H1 (cell line): ENCODE measurements around the gene NUSAP1. TPM values are rescaled to one million over a fixed set of nuclear protein-coding genes. Genes with fewer than 3 reads are reported as not detected.

ENCODE experiments used
- CTCF ChIA-PET: fragments of 300-600 bp; sonication (Branson Sonifier 250); formaldehyde crosslinking; loops from one replicate; lab custom pipeline; 2021; ENCODE audit not compliant: partially characterized antibody; lab: Charles Lee
- POLR2A ChIA-PET: fragments of 300-600 bp; sonication (Branson Sonifier 250); formaldehyde crosslinking; loops from one replicate; lab custom pipeline; 2021; ENCODE audit warnings: inconsistent platforms; ENCODE audit not compliant: partially characterized antibody; lab: Charles Lee
- DNase-seq, 2 experiments: peaks; one replicate each; pipeline versions ENCODE4 v3.0.0 to v3.0.0-alpha.2; 2010 to 2022; ENCODE audit warnings: low spot score in 2 of 2, low read depth in 1 of 2, mixed read lengths in 1 of 2
- FAIRE-seq: peaks from 2 replicates; lab custom pipeline; 2011; peaks lifted over from hg19 to GRCh38; lab: Jason Lieb, UNC
- H2AFZ ChIP-seq: 2 replicates; pipeline ENCODE4 v1.8.1; 2012; ENCODE audit warnings: low read length, inconsistent platforms
- H2AK5ac ChIP-seq: 2 replicates; pipeline ENCODE4 v1.6.1; 2013; ENCODE audit warnings: low read depth, low read length
- H2BK120ac ChIP-seq: replicated peaks from 2 replicates; pipeline ENCODE3; 2013; ENCODE audit warnings: low read depth, low read length, inconsistent platforms
- H2BK12ac ChIP-seq: 2 replicates; pipeline ENCODE4 v1.6.1; 2013; ENCODE audit warnings: low read depth, low read length
- H2BK15ac ChIP-seq: 2 replicates; pipeline ENCODE4 v1.6.1; 2013; ENCODE audit warnings: low read length
- H2BK20ac ChIP-seq: 2 replicates; pipeline ENCODE4 v1.6.1; 2013; ENCODE audit warnings: low read length
- H2BK5ac ChIP-seq: 2 replicates; pipeline ENCODE4 v1.6.1; 2013; ENCODE audit warnings: low read depth, low read length
- H3K14ac ChIP-seq: 2 replicates; pipeline ENCODE4 v1.6.1; 2013; ENCODE audit warnings: inconsistent platforms; ENCODE audit not compliant: insufficient read length
- H3K18ac ChIP-seq: 2 replicates; pipeline ENCODE4 v1.6.1; 2013; ENCODE audit warnings: low read length; ENCODE audit errors: extremely low read depth
- H3K23ac ChIP-seq: 2 replicates; pipeline ENCODE4 v1.6.1; 2013; ENCODE audit warnings: inconsistent platforms; ENCODE audit not compliant: insufficient read length
- H3K23me2 ChIP-seq: 2 replicates; pipeline ENCODE4 v1.6.1; 2013; ENCODE audit warnings: low read depth, low read length
- H3K27ac ChIP-seq: 2 replicates; pipeline ENCODE4 v1.6.1; 2011; ENCODE audit warnings: low read depth, low read length, inconsistent platforms
- H3K27me3 ChIP-seq, 4 experiments: replicated peaks in 1 of 4; 1 replicate in 1 of 4; 2 replicates in 3 of 4; pipeline versions ENCODE4 v1.6.1 to v1.8.1; 2011 to 2013; ENCODE audit warnings: low read length in 3 of 4, mild to moderate bottlenecking in 3 of 4, inconsistent platforms in 2 of 4, mixed read lengths in 2 of 4, moderate library complexity in 1 of 4; ENCODE audit not compliant: control insufficient read depth in 3 of 4, insufficient read depth in 3 of 4; ENCODE audit errors: extremely low read depth in 1 of 4
- H3K36me3 ChIP-seq, 4 experiments: 2 replicates each; pipeline versions ENCODE4 v1.6.1 to v1.8.1; 2011 to 2013; ENCODE audit warnings: mild to moderate bottlenecking in 4 of 4, low read length in 3 of 4, moderate library complexity in 2 of 4, control low read depth in 1 of 4, inconsistent platforms in 1 of 4; ENCODE audit not compliant: insufficient read depth in 4 of 4, control insufficient read depth in 2 of 4
- H3K4ac ChIP-seq: replicated peaks from 2 replicates; pipeline ENCODE3; 2013; ENCODE audit warnings: low read length, low read depth, mixed read lengths, inconsistent platforms; ENCODE audit not compliant: insufficient read length
- H3K4me1 ChIP-seq, 4 experiments: replicated peaks in 1 of 4; 1 replicate in 1 of 4; 2 replicates in 3 of 4; pipeline versions ENCODE4 v1.6.1 to v1.8.1; 2011 to 2013; ENCODE audit warnings: low read length in 3 of 4, inconsistent platforms in 2 of 4, mixed read lengths in 1 of 4; ENCODE audit not compliant: insufficient read depth in 4 of 4, control insufficient read depth in 3 of 4
- H3K4me2 ChIP-seq, 2 experiments: 2 replicates each; pipeline versions ENCODE4 v1.6.1 to v1.8.1; 2011 to 2013; ENCODE audit warnings: low read depth in 2 of 2, low read length in 2 of 2, control low read depth in 1 of 2, inconsistent platforms in 1 of 2, mild to moderate bottlenecking in 1 of 2; ENCODE audit not compliant: insufficient read depth in 1 of 2
- H3K4me3 ChIP-seq, 4 experiments: fragments of 200-600, 300-600 bp in 1 of 4; sonication (generic), shearing (Covaris generic), sonication (Bioruptor Twin) in 1 of 4; 2 replicates each; pipeline versions ENCODE4 v1.5.1 to v1.8.1; 2011 to 2016; ENCODE audit warnings: low read length in 4 of 4, low read depth in 3 of 4, control low read depth in 2 of 4, inconsistent platforms in 2 of 4, mild to moderate bottlenecking in 2 of 4, mixed read lengths in 1 of 4, moderate library complexity in 1 of 4; ENCODE audit not compliant: insufficient read depth in 2 of 4; ENCODE audit errors: extremely low read depth in 1 of 4
- H3K56ac ChIP-seq: replicated peaks from 2 replicates; pipeline ENCODE3; 2013; ENCODE audit warnings: low read depth, mild to moderate bottlenecking, mixed read lengths, low read length, inconsistent platforms; ENCODE audit not compliant: insufficient read length
- H3K79me1 ChIP-seq: 2 replicates; pipeline ENCODE4 v1.6.1; 2013; ENCODE audit warnings: low read depth, low read length, control low read depth
- H3K79me2 ChIP-seq, 2 experiments: 2 replicates each; pipeline versions ENCODE4 v1.6.1 to v1.8.1; 2012 to 2013; ENCODE audit warnings: low read length in 2 of 2, mild to moderate bottlenecking in 2 of 2, inconsistent platforms in 1 of 2; ENCODE audit not compliant: insufficient read depth in 2 of 2, control insufficient read depth in 1 of 2
- H3K9ac ChIP-seq, 4 experiments: replicated peaks in 1 of 4; 1 replicate in 1 of 4; 2 replicates in 3 of 4; pipeline versions ENCODE4 v1.6.1 to v1.8.1; 2011 to 2013; ENCODE audit warnings: low read depth in 3 of 4, low read length in 3 of 4, control low read depth in 2 of 4, mild to moderate bottlenecking in 2 of 4, moderate library complexity in 2 of 4, inconsistent platforms in 1 of 4; ENCODE audit errors: extremely low read depth in 1 of 4
- H3K9me3 ChIP-seq, 2 experiments: 2 replicates each; pipeline versions ENCODE4 v1.6.1 to v1.8.1; 2012 to 2013; ENCODE audit warnings: mild to moderate bottlenecking in 2 of 2, moderate library complexity in 2 of 2, control low read depth in 1 of 2, inconsistent platforms in 1 of 2, low read depth in 1 of 2, low read length in 1 of 2, mixed read lengths in 1 of 2; ENCODE audit not compliant: insufficient read depth in 2 of 2
- H4K20me1 ChIP-seq, 2 experiments: replicated peaks in 1 of 2; 2 replicates each; pipeline versions ENCODE3 to v1.8.1; 2011 to 2013; ENCODE audit warnings: inconsistent platforms in 2 of 2, low read length in 2 of 2, mild to moderate bottlenecking in 1 of 2; ENCODE audit not compliant: insufficient read depth in 2 of 2, control insufficient read depth in 1 of 2
- H4K5ac ChIP-seq: 2 replicates; pipeline ENCODE4 v1.6.1; 2013; ENCODE audit warnings: low read length, low read depth, mixed read lengths, inconsistent platforms; ENCODE audit not compliant: insufficient read length
- H4K8ac ChIP-seq: 2 replicates; pipeline ENCODE4 v1.8.0; 2013; ENCODE audit warnings: mild to moderate bottlenecking, moderate library complexity, low read length, inconsistent platforms; ENCODE audit not compliant: insufficient read depth; ENCODE audit errors: extremely low read depth
- H4K91ac ChIP-seq: replicated peaks from 2 replicates; pipeline ENCODE3; 2013; ENCODE audit warnings: low read length, mixed read lengths, inconsistent platforms; ENCODE audit not compliant: insufficient read length
- CBX5 ChIP-seq: fragments of 300-800, 300-1000 bp; sonication (generic); IDR thresholded peaks from 2 replicates; pipeline ENCODE4 v1.7.1; 2016; ENCODE audit warnings: antibody characterized with exemption, low read length, low read depth
- CTCF ChIP-seq, 3 experiments: IDR thresholded peaks; 1 replicate in 2 of 3; 2 replicates in 1 of 3; pipeline versions ENCODE4 v1.5.1 to v1.6.1; 2011; ENCODE audit warnings: low read length in 3 of 3, mild to moderate bottlenecking in 3 of 3, inconsistent platforms in 2 of 3, low read depth in 1 of 3, moderate library complexity in 1 of 3; ENCODE audit not compliant: insufficient read depth in 1 of 3; ENCODE audit errors: control extremely low read depth in 1 of 3
- GABPA ChIP-seq: IDR thresholded peaks from 2 replicates; pipeline ENCODE4 v1.6.1; 2011; ENCODE audit warnings: mild to moderate bottlenecking, low read length, moderate library complexity, borderline replicate concordance; ENCODE audit not compliant: insufficient read depth
- GTF2F1 ChIP-seq: IDR thresholded peaks from 2 replicates; pipeline ENCODE4 v1.6.1; 2012; ENCODE audit warnings: low read depth, low read length, improper control_type of control experiment, borderline replicate concordance
- KDM1A ChIP-seq: fragments of 200-600, 300-600 bp; sonication (generic); IDR thresholded peaks from 2 replicates; pipeline ENCODE4 v1.7.1; 2016; ENCODE audit warnings: mild to moderate bottlenecking, low read length, borderline replicate concordance
- PHF8 ChIP-seq: fragments of 200-600 bp; sonication (generic); conservative IDR thresholded peaks from 2 replicates; pipeline ENCODE4 v1.7.1; 2012; ENCODE audit warnings: low read depth, mild to moderate bottlenecking, inconsistent platforms, low read length, moderate library complexity
- POLR2A ChIP-seq, 2 experiments: IDR thresholded peaks; 1 replicate in 1 of 2; 2 replicates in 1 of 2; pipeline ENCODE4 v1.6.1; 2011; ENCODE audit warnings: low read depth in 2 of 2, low read length in 2 of 2, mild to moderate bottlenecking in 2 of 2; ENCODE audit errors: control extremely low read depth in 1 of 2
- POLR2AphosphoS5 ChIP-seq: IDR thresholded peaks from 2 replicates; pipeline ENCODE4 v1.6.1; 2011; ENCODE audit warnings: low read depth, low read length
- TAF7 ChIP-seq: optimal IDR thresholded peaks from 2 replicates; pipeline ENCODE3; 2011; ENCODE audit warnings: low read depth, mild to moderate bottlenecking, inconsistent platforms, low read length, moderate library complexity, borderline replicate concordance
- WGBS, 2 experiments: shearing (Covaris generic) in 1 of 2; methylation state at CpG; one replicate each; pipeline versions ENCODE4 v1.1.6 to v1.1.7; 2013 to 2015; ENCODE audit warnings: low lambda C conversion rate in 2 of 2, mixed read lengths in 2 of 2, inconsistent platforms in 1 of 2, low coverage in 1 of 2, missing lambda C conversion rate in 1 of 2; ENCODE audit not compliant: insufficient replicate concordance in 2 of 2, insufficient coverage in 1 of 2, insufficient read length in 1 of 2; ENCODE audit errors: extremely low coverage in 1 of 2, missing lambda C conversion rate in 1 of 2; 5-methylcytosine and 5-hydroxymethylcytosine counted together
- polyA plus RNA-seq, 7 experiments: library from polyadenylated mRNA; depleted of rRNA in 3 of 7; stranded (reverse) in 5 of 7; unstranded in 2 of 7; fragments of >200 nt in 5 of 7; fragments of 200-250 nt in 2 of 7; gene quantifications; 1 replicate in 5 of 7; 2 replicates in 1 of 7; 4 replicates in 1 of 7; pipeline versions ENCODE4 v1.2.1 to v1.2.3, GENCODE V29; 2011 to 2013; ENCODE audit warnings: missing spikeins in 2 of 7, mixed read lengths in 2 of 7
- total RNA-seq: library from RNA; stranded (reverse); fragmentation: NEBNext Ultra II Directional; extraction: Animal tissue kit (Norgen Biotek cat#: 25700); gene quantifications from 2 replicates; pipeline ENCODE4 v1.2.1, GENCODE V29; 2021
- TF ChIP-seq, protein P1 (sequence below): IDR thresholded peaks from 2 replicates; pipeline ENCODE4 v1.6.1; 2011; ENCODE audit warnings: low read depth, mild to moderate bottlenecking, low read length; ENCODE audit not compliant: insufficient read depth

NUSAP1 gene
- total and polyA plus RNA-seq, 2 of the 8 experiments (the other 6 are each of a cell fraction or from before 2014, with no cell fraction given) = 60.8 to 144 TPM

DNA sequence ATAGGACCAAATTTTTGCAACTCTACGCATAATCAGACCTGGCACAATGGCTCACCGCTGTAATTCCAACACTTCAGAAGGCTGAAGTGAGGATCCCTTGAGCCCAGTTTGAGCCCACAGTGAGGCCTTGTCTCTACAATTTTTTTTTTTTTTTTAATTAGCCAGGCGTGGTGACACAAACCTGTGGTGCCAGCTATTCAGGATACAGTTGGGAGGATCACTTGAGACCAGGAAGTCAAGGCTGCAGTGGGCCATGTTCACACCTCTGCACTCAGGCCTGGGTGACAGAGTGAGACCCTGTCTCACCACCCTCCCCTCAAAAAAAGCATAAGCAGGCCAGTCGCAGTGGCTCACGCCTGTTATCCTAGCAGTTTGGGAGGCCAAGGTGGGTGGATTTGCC lies 25.0 kb upstream of the NUSAP1 start:
- Histone ChIP-seq H3K4me1 (peaks cover 0 to 11% (median 0%) of the 10 kb centered on the region in 4 experiments; a peak in 2 of 7 replicates), H3K23ac (no peak overlapping the region), H4K20me1 (peaks cover 0 to 8% of the 10 kb centered on the region in 2 experiments), H3K4ac (no peak overlapping the region), H3K79me2 (no peaks in the 10 kb centered on the region), H4K91ac (no peak overlapping the region), H3K27me3 (no peaks in the 10 kb centered on the region), H3K79me1 (no peaks in the 10 kb centered on the region), H2BK12ac (no peak overlapping the region), H3K56ac (no peak overlapping the region), H2BK120ac (no peak overlapping the region), H3K4me2 (no peak overlapping the region), H3K4me3 (no peak overlapping the region), H2AFZ (no peak overlapping the region), H3K9me3 (no peaks in the 10 kb centered on the region), H3K18ac (no peak overlapping the region), H4K8ac (no peak overlapping the region), H3K9ac (no peak overlapping the region), H3K23me2 (no peaks in the 10 kb centered on the region), H2BK5ac (no peak overlapping the region), H2AK5ac (no peak overlapping the region), H3K36me3 (peaks cover 0 to 24% (median under 1%) of the 10 kb centered on the region in 4 experiments; a peak in 5 of 8 replicates), H3K14ac (no peak overlapping the region), H3K27ac (no peak overlapping the region), H2BK15ac (no peak overlapping the region), H2BK20ac (no peak overlapping the region), H4K5ac (no peak overlapping the region)
- POLR2A ChIA-PET = interaction anchor here (0.7 to 2.7 kb wide), 7 partner anchors 9 to 162 kb away, joined by 3 to 12 read pairs (median 3); partner anchors contain the start of genes NUSAP1 and OIP5
- DNase-seq (no peak), FAIRE-seq (no peak)
- CTCF ChIA-PET = no interaction called here
- WGBS, 2 experiments = 95% methylated on average over 5 of the region's 5 CpGs; no CpG with 5 or more reads in 1 of the 2 experiments
- no peak for TF ChIP-seq GABPA
- TF ChIP-seq POLR2A (IDR thresholded peaks at IDR 0.05; ENCODE audit: control extremely low read depth in 1 of 2, low read depth in 2 of 2, low read length in 2 of 2) = no peak
- TF ChIP-seq CTCF (IDR thresholded peaks at IDR 0.05; ENCODE audit: control extremely low read depth in 1 of 3, insufficient read depth in 1 of 3, low read depth in 1 of 3, low read length in 3 of 3) = no peak
- no peak for TF ChIP-seq CBX5
- no peak for TF ChIP-seq TAF7
- TF ChIP-seq PHF8 = no peak
- TF ChIP-seq GTF2F1 = no peak
- TF ChIP-seq POLR2AphosphoS5 = no peak
- no peak for TF ChIP-seq KDM1A
- TF ChIP-seq, protein P1, sequence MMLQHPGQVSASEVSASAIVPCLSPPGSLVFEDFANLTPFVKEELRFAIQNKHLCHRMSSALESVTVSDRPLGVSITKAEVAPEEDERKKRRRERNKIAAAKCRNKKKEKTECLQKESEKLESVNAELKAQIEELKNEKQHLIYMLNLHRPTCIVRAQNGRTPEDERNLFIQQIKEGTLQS = no peak
